ENCODE results near the gene SPAG8. TPM values are rescaled to one million over a fixed set of nuclear protein-coding genes. Genes with fewer than 3 reads are reported as not detected.

SPAG8 gene
- total RNA-seq, 1 donor from 2014 or later, result 4.7 TPM

- DNase-seq, result no peak
Observed at GRCh38 chr9:35806101-35806500, 6.0 kb downstream of the SPAG8 start.

GRCh38 chr9:35801328-35802128 is 10.5 kb downstream of the SPAG8 start:
- DNase-seq, result no peak

DNA sequence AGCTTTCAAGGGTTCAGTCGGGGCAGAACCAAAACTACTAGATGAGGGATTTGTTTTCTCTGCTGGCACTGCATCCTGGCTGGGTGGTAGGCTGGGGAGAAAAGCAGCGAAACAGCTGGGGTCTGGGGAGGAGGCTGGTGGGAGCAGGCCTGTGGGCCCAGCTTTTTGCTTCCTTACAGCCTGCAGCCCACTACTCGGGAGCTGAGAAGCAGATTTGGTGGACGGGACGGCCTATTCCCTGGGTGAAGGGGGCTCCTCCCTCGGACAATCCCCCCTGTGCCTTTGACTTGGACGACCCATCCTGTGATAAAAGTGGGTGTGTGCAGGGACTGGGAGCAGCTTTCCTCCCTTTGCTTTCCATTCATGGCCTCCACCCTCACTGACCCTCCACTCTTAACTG is 11.5 kb downstream of the SPAG8 start:
- no peak for DNase-seq

- DNase-seq, result no peak
Observed at GRCh38 chr9:35798658-35799374, 13.2 kb downstream of the SPAG8 start.

DNA sequence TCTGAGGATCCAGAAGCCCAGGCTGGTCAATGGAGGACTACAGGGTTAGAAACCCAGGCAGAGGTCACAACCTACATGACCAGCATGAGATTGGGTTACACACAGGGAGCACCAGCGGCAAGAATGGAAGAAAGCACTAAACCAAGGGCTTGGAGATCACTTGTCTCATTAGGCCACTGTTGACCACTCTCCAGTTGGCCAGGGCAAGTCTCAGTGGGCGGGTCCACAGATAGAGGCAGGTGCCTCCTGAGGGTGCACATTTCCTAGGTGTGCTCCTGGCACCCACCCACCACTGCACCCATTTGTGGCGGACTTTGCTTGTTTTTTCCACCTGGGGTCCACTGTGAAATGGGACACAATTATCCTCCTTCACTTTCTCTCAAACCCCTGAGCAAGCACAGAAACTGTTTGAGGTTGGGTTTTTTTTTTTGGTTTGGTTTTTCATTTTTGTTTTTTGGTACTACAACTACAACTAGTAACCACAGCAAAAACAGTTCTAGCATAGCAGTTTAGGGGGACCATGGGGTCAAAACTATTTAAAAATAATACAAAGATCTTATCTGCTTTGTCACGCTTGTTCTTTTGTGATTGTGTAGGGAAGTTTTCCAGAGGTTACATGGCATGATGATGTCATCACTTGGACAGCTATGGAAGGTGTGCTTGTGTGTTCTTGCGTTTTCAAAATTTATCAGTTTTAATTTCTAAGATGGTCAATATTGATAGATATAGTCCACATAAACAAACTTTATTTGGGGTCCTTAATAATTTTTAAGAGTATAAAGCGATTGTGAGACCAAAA is 14.6 kb downstream of the SPAG8 start:
- no peak for DNase-seq

DNA sequence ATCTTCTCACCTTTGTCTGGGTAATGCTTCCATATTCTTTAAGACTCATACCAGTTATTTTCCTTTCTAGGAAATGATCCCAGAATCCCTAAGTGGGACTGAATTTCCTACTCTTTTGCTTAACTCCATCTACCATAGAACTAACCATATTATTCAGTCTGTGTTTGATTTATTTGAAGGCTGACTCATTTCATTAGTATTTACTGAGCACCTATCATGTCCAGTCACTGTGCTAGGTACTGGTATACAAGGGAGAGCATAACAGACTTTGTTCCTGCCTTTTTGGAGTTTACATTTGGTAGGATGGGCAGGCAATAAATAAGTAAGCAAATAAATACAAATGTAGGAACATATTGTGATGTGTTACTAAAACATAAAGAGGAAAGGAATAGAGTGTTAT is 16.4 kb downstream of the SPAG8 start:
- DNase-seq, result no peak

- no peak for DNase-seq
Observed at GRCh38 chr9:35793461-35793860, 18.6 kb downstream of the SPAG8 start.

DNA sequence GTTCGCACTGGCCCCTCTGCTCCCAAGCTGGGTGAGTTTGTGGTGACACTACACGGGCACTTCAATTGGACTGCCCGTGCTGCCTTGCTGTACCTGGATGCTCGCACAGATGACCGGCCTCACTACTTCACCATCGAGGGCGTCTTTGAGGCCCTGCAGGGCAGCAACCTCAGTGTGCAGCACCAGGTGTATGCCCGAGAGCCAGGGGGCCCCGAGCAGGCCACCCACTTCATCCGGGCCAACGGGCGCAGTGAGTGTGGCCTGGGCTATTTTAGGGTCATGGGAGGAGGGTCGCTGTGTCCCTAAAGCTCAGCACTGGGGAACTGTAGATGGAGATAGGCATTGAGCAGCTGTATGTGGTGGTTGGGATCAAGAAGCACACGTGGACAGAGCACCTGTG is 19.2 kb downstream of the SPAG8 start:
- DNase-seq, result no peak

GRCh38 chr9:35792024-35792813 is 19.8 kb downstream of the SPAG8 start:
- no peak for DNase-seq

- DNase-seq, result no peak
Observed at GRCh38 chr9:35791297-35791921, 20.7 kb downstream of the SPAG8 start, which contains the start of gene NPR2. NPR2 (plus strand) TSS chr9:35791591; CDS start chr9:35792409, 818 bp downstream.

GRCh38 chr9:35790385-35791296 is 21.4 kb downstream of the SPAG8 start:
- DNase-seq, result peak; percentile 75

DNA sequence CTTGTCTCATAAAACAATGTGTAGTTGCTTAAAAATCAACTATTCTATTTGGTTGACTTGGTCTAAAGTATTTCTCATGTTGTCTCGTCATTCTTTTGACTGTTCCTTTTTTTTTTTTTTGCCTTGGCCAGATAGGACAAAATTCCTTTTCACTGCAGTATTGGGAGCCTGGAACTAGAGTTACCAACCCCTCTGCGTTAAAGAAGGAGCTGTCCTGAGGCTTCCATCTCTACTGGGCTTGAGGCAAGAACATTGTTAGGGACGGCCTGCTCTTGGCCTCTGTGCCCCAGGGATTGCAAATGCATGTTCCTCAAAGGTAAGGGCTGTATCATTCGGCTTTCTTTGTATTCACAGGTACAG is 22.1 kb downstream of the SPAG8 start:
- DNase-seq, result no peak

- DNase-seq, result no peak
Observed at GRCh38 chr9:35789541-35789940, 22.5 kb downstream of the SPAG8 start.

- DNase-seq, result no peak
Observed at GRCh38 chr9:35783418-35783817, 28.6 kb downstream of the SPAG8 start.

DNA sequence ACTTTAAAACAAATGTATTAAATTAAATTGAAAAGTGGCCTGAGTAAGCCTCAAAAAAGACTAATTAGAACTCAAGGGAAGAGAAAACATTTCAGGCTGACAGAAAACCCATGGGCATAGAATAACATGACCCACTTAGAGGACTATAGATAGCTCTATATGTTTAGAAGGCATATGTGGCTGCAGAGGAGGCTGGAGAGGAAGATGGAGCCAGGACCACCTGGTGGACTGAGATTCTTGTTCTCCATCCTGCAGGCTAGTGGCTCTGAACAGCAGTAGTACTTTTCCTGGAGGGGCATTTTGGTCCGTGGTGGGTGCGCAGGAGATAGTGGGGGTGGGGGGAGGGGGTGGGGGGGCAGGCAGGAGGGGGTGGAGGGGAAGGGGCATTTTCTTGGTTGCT is 31.0 kb downstream of the SPAG8 start:
- no peak for DNase-seq

- DNase-seq, result no peak
Observed at GRCh38 chr9:35778496-35778895, 33.6 kb downstream of the SPAG8 start.

DNA sequence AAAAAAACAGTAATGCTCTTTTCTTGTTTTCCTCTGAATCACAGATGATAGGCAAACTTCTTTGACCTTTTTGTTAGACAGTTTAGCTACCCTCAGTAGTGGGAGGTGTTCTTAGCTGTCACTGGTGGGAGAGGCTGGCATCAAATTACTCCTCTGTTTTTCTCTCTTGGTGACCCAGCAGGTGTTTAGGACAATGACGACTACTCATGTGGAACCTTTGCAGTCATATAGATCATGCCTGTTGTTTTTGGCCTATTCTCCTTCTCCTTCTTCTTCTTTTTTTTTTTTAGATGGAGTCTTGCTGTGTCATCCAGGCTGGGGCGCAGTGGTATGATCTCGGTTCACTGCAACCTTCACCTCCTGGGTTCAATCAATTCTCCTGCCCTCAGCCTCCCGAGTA is 36.0 kb downstream of the SPAG8 start:
- DNase-seq, result no peak

DNA sequence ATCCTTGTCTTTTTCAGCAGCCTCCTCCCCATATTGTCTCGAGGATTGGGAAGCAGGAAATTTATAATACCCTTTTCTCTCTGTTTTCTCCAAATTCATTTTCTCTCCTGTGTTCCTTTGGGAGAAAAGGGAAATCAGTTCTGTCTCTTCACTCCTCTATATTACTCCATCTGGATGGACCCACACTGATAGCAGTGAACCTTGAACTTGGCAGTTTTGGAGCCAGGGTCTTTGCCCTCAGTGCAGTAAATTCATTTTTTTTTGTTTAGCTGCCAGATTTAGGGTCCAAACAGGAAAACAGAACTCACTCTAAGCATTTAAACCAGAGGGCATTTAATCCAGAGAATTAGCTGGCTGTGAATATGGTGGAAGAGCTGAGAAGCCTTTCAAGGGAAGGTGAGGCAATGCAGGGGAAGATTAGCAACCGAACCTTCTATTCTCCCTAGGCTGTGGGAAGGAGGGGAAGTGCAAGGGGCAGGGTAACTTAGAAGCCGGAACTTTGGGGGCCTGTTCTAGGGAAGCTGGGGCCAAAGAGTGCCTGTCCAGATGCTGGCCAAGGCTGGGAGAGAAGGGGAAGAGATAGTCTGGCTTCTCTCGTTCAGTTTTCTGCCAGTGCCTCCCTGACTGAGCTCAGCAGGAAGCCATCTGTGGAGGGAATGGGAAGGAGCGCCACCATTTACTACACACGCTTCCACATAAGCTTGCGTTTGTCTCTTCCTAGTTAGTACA is 37.0 kb downstream of the SPAG8 start:
- DNase-seq, result no peak

- no peak for DNase-seq
Observed at GRCh38 chr9:35771943-35772342, 40.1 kb downstream of the SPAG8 start.

DNA sequence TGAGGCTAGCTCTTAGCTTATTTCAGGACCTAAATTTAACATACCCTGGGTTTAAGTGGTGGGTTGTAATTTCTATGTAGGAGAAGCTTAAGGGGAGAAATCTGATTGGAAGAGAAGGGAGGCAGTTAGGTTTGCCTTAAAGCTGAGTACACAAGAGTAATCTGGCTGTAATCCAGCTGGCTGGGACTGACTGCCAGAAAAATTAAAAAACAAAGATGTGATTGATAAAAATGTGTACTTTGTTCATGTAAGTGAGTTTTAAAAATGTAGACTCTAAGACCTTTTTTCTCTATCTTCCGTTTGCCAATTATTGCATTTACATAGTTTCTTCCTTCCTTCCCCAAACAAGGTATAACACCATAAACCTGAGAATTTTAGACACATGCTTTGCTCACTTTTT is 40.5 kb downstream of the SPAG8 start:
- no peak for DNase-seq
